DOHH2 (cell line): ENCODE results near the gene SPATA12.

Experiments used
- H3F3A ChIP-seq: fragments of 200-600 bp; sonication (generic), shearing (Covaris generic); 2 replicates; pipeline ENCODE4 v1.6.0; 2016; ENCODE audit warnings: antibody characterized with exemption, mild to moderate bottlenecking; ENCODE audit not compliant: control insufficient read depth, insufficient read depth
- H3K27ac ChIP-seq: fragments of 200-600 bp; sonication (generic); 2 replicates; pipeline ENCODE4 v1.5.1; 2014; ENCODE audit warnings: low read depth, mild to moderate bottlenecking, low read length, moderate library complexity
- H3K27me3 ChIP-seq: fragments of 200-600 bp; sonication (generic); 2 replicates; pipeline ENCODE4 v1.6.1; 2014; ENCODE audit warnings: mild to moderate bottlenecking, low read length, mixed read lengths; ENCODE audit not compliant: control insufficient read depth
- H3K36me3 ChIP-seq: fragments of 200-600 bp; sonication (generic); 2 replicates; pipeline ENCODE4 v1.6.1; 2014; ENCODE audit warnings: mild to moderate bottlenecking, low read length, moderate library complexity, mixed read lengths; ENCODE audit not compliant: control insufficient read depth
- H3K4me1 ChIP-seq: fragments of 200-600 bp; sonication (generic); 2 replicates; pipeline ENCODE4 v1.6.1; 2014; ENCODE audit warnings: mild to moderate bottlenecking, low read length, mixed read lengths; ENCODE audit not compliant: control insufficient read depth
- H3K4me2 ChIP-seq: fragments of 200-600 bp; sonication (generic); 2 replicates; pipeline ENCODE4 v1.6.0; 2014; ENCODE audit warnings: mild to moderate bottlenecking, low read length, moderate library complexity
- H3K4me3 ChIP-seq: fragments of 200-600 bp; sonication (generic); 2 replicates; pipeline ENCODE4 v1.5.1; 2014; ENCODE audit warnings: mild to moderate bottlenecking, low read length, mixed read lengths
- H3K79me2 ChIP-seq: fragments of 200-600 bp; sonication (generic); 2 replicates; pipeline ENCODE4 v1.6.1; 2014; ENCODE audit warnings: mild to moderate bottlenecking, low read length, mixed read lengths; ENCODE audit not compliant: control insufficient read depth
- H3K9me2 ChIP-seq: fragments of 200-600 bp; sonication (generic); replicated peaks from 2 replicates; pipeline ENCODE4 v1.6.1; 2014; ENCODE audit warnings: mild to moderate bottlenecking, low read length, mixed read lengths; ENCODE audit not compliant: control insufficient read depth
- H3K9me3 ChIP-seq: fragments of 200-600 bp; sonication (generic); 2 replicates; pipeline ENCODE4 v1.6.1; 2014; ENCODE audit warnings: antibody characterized with exemption, low read length, mixed read lengths; ENCODE audit not compliant: control insufficient read depth, insufficient read depth
- H4K20me1 ChIP-seq: fragments of 200-600 bp; sonication (generic); 2 replicates; pipeline ENCODE4 v1.6.0; 2014; ENCODE audit warnings: low read depth, mild to moderate bottlenecking, antibody characterized with exemption, low read length, moderate library complexity; ENCODE audit not compliant: control insufficient read depth, insufficient read depth
- CTCF ChIP-seq: fragments of 200-600 bp; sonication (generic); IDR thresholded peaks from one replicate; pipeline ENCODE4 v1.5.1; 2014; ENCODE audit warnings: antibody characterized with exemption, mild to moderate bottlenecking, low read depth, low read length; ENCODE audit not compliant: poor library complexity, severe bottlenecking
- EZH2phosphoT487 ChIP-seq: fragments of 200-600 bp; sonication (generic); IDR thresholded peaks from 2 replicates; pipeline ENCODE4 v1.6.1; 2017; ENCODE audit warnings: borderline replicate concordance, mild to moderate bottlenecking, antibody characterized with exemption, low read length, moderate library complexity, mixed read lengths

SPATA12 gene

GRCh38 chr3:57038466-57039164 lies 21.8 kb upstream of the SPATA12 start:
- Histone ChIP-seq H3K79me2 (no peaks in the 10 kb centered on the region), H3K4me2 (no peak overlapping the region), H3K27me3 (no peaks in the 10 kb centered on the region), H3K9me2 (no peaks in the 10 kb centered on the region), H3K9me3 (no peaks in the 10 kb centered on the region), H3K36me3 (no peaks in the 10 kb centered on the region), H3K27ac (no peak overlapping the region), H3K4me1 (no peaks in the 10 kb centered on the region), H3F3A (no peaks in the 10 kb centered on the region), H4K20me1 (no peaks in the 10 kb centered on the region), H3K4me3 (no peak overlapping the region)
- TF ChIP-seq CTCF = no peak
- no peak for TF ChIP-seq EZH2phosphoT487

- H3K4me1 ChIP-seq = no peaks in the 10 kb centered on the region
- H3K27ac ChIP-seq = no peak overlapping the region
- no peaks in the 10 kb centered on the region for H3K79me2 ChIP-seq
- H3K36me3 ChIP-seq = no peaks in the 10 kb centered on the region
- no peak overlapping the region for H3K4me3 ChIP-seq
- no peaks in the 10 kb centered on the region for H3K9me3 ChIP-seq
- no peaks in the 10 kb centered on the region for H3F3A ChIP-seq
- no peak overlapping the region for H3K4me2 ChIP-seq
- H4K20me1 ChIP-seq = no peaks in the 10 kb centered on the region
- no peaks in the 10 kb centered on the region for H3K9me2 ChIP-seq
- peaks cover 4% of the 10 kb centered on the region for H3K27me3 ChIP-seq
- TF ChIP-seq EZH2phosphoT487 (no peak), CTCF (no peak)
Measured at GRCh38 chr3:57041674-57042073, 18.8 kb upstream of the SPATA12 start.

DNA sequence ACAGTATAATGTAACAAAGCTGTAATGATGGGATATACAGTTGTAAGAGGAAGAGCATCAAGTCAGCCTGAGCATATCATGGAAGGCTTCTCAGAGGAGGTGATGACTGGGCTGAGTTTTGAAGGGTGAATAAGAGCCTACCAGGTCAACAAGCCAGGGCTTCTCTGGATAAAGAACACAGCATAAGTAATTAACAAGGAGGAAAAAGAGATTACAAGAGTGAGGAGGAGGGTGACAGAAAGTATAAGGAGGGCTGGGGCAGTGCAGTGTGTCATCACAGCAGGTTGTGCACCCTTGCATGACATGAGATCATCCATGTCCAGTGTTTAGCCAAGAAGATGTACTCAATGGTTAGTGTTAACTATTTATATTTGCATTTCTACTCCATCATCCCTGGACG lies 16.9 kb upstream of the SPATA12 start:
- no peak overlapping the region for H3K4me3 ChIP-seq
- no peaks in the 10 kb centered on the region for H3K9me3 ChIP-seq
- no peaks in the 10 kb centered on the region for H4K20me1 ChIP-seq
- H3K79me2 ChIP-seq = no peaks in the 10 kb centered on the region
- peaks cover 6% of the 10 kb centered on the region for H3K27me3 ChIP-seq
- no peak overlapping the region for H3K4me2 ChIP-seq
- H3K27ac ChIP-seq = no peak overlapping the region
- peaks cover 7% of the 10 kb centered on the region for H3K4me1 ChIP-seq
- no peaks in the 10 kb centered on the region for H3K36me3 ChIP-seq
- TF ChIP-seq EZH2phosphoT487 (no peak), CTCF (no peak)
- no peaks in the 10 kb centered on the region for H3F3A ChIP-seq
- H3K9me2 ChIP-seq = no peaks in the 10 kb centered on the region
